ENCODE results near the gene RSPH9. TPM values are rescaled to one million over a fixed set of nuclear protein-coding genes. Genes with fewer than 3 reads are reported as not detected.

Gene RSPH9
- total and polyA plus RNA-seq, 7 donors: 0.11 to 0.59 (median 0.44) TPM; not detected in 3

- WGBS, 3 donors: 93 to 98% (median 93%) methylated on average over 16 of the region's 16 CpGs
- ATAC-seq: no peak
- intact Hi-C loops (cut with DNase I): loop anchor here in 1 of 2 donors (5.0 kb wide), 1 partner anchor 48 kb away; the partner anchor contains the start of genes POLH and XPO5
- no peak overlapping the region for H3K4me3 ChIP-seq
- DNase-seq: peak in 1 of 2 donors; percentile 51
- no peaks in the 10 kb centered on the region for H3K9me3 ChIP-seq
- no peak overlapping the region for H3K27ac ChIP-seq
- H3K27me3 ChIP-seq (ENCODE audit: insufficient read depth in 3 of 3, low read length in 2 of 3): no peaks in the 10 kb centered on the region
- TF ChIP-seq, protein P1, sequence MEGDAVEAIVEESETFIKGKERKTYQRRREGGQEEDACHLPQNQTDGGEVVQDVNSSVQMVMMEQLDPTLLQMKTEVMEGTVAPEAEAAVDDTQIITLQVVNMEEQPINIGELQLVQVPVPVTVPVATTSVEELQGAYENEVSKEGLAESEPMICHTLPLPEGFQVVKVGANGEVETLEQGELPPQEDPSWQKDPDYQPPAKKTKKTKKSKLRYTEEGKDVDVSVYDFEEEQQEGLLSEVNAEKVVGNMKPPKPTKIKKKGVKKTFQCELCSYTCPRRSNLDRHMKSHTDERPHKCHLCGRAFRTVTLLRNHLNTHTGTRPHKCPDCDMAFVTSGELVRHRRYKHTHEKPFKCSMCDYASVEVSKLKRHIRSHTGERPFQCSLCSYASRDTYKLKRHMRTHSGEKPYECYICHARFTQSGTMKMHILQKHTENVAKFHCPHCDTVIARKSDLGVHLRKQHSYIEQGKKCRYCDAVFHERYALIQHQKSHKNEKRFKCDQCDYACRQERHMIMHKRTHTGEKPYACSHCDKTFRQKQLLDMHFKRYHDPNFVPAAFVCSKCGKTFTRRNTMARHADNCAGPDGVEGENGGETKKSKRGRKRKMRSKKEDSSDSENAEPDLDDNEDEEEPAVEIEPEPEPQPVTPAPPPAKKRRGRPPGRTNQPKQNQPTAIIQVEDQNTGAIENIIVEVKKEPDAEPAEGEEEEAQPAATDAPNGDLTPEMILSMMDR (IDR thresholded peaks at IDR 0.05): no peak
- H3K36me3 ChIP-seq (ENCODE audit: insufficient read depth in 1 of 2, low read depth in 1 of 2): peaks cover 18 to 64% of the 10 kb centered on the region in 2 donors
- peaks cover 23% of the 10 kb centered on the region for H3K4me1 ChIP-seq
Measured at GRCh38 chr6:43625393-43625992, 19.3 kb upstream of the RSPH9 start.

GRCh38 chr6:43627008-43627825 lies 17.6 kb upstream of the RSPH9 start:
- Histone ChIP-seq H3K27ac (peak overlapping the region; percentile 95), H3K9me3 (no peaks in the 10 kb centered on the region), H3K4me1 (peaks cover 26% of the 10 kb centered on the region), H3K4me3 (peak overlapping the region; percentile 89), H3K27me3 (ENCODE audit: insufficient read depth in 3 of 3, low read length in 2 of 3) (no peaks in the 10 kb centered on the region), H3K36me3 (ENCODE audit: insufficient read depth in 1 of 2, low read depth in 1 of 2) (peaks cover 3 to 46% of the 10 kb centered on the region in 2 donors)
- intact Hi-C loops (cut with DNase I): loop anchor here in 1 of 2 donors (5.0 kb wide), 1 partner anchor 50 kb away; the partner anchor contains the start of genes POLH and XPO5
- TF ChIP-seq, protein P1 (IDR thresholded peaks at IDR 0.05): no peak
- DNase-seq: peak; percentile 69 to 71
- WGBS, 3 donors: 51 to 62% (median 62%) methylated on average over 5 of the region's 5 CpGs
- ATAC-seq: peak in 3 of 4 donors; percentile 17 to 26 (median 26)

GRCh38 chr6:43628393-43629103 lies 16.3 kb upstream of the RSPH9 start:
- H3K27me3 ChIP-seq (ENCODE audit: insufficient read depth in 3 of 3, low read length in 2 of 3): no peaks in the 10 kb centered on the region
- WGBS, 3 donors: 1 to 2% (median 2%) methylated on average over 25 of the region's 25 CpGs
- no peaks in the 10 kb centered on the region for H3K9me3 ChIP-seq
- intact Hi-C loops (cut with DNase I): loop anchor here in 1 of 2 donors (5.0 kb wide), 1 partner anchor 51 kb away; the partner anchor contains the start of genes POLH and XPO5
- peak in 2 of 4 donors; percentile 10 to 19 for ATAC-seq
- peak in 1 of 2 donors; percentile 70 for DNase-seq
- peak overlapping the region; percentile 95 for H3K27ac ChIP-seq
- peaks cover 3 to 33% of the 10 kb centered on the region in 2 donors for H3K36me3 ChIP-seq (ENCODE audit: insufficient read depth in 1 of 2, low read depth in 1 of 2)
- TF ChIP-seq, protein P1 (IDR thresholded peaks at IDR 0.05): no peak
- H3K4me3 ChIP-seq: peak overlapping the region; percentile 89
- H3K4me1 ChIP-seq: peaks cover 26% of the 10 kb centered on the region

DNA sequence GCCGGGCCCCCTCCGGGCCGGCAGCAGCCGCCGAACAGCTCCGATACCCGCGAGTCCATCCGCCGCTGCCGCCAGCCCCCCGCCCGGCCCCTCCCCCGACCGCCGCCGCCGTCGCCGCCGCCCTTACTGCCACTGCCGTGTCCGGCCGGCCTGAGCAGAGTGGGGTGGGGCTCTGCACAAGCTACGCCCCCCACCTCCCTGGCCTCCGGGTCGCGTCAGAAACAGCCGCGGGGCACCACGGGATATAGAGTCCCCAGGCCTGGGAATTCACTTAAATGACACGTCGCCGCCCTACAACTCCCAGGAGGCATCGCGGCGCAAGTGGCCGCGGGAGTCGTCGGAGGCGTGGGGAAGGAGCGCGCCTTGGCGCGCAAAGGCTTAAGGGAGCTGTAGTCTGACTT lies 15.7 kb upstream of the RSPH9 start, which contains the start of gene GTPBP2:
TSS of gene GTPBP2 (minus strand) at position 161 of the 401 bp plus-strand sequence. CDS start at position 59, 102 bp downstream.
- H3K27me3 ChIP-seq (ENCODE audit: insufficient read depth in 3 of 3, low read length in 2 of 3): no peaks in the 10 kb centered on the region
- ATAC-seq (peak; percentile 86 to 94 (median 90)), DNase-seq (peak; percentile 99)
- TF ChIP-seq, protein P1 (IDR thresholded peaks at IDR 0.05): no peak
- H3K9me3 ChIP-seq: no peaks in the 10 kb centered on the region
- H3K36me3 ChIP-seq (ENCODE audit: insufficient read depth in 1 of 2, low read depth in 1 of 2): peaks cover 3 to 28% of the 10 kb centered on the region in 2 donors
- H3K27ac ChIP-seq: peak within 1 kb of the TSS; percentile 95
- H3K4me3 ChIP-seq: peak within 1 kb of the TSS; percentile 89
- intact Hi-C loops (cut with DNase I): loop anchor here in 1 of 2 donors (5.0 kb wide), 1 partner anchor 52 kb away; the partner anchor contains the start of genes POLH and XPO5
- peaks cover 26% of the 10 kb centered on the region for H3K4me1 ChIP-seq
- WGBS, 3 donors: 0 to 1% (median 1%) methylated on average over 32 to 46 of the region's 46 CpGs

Measured in psoas muscle (tissue), 8 donors.